Nephron progenitor cell (in vitro differentiated cells): ENCODE measurements around the gene CYTH1.

Source experiments
- DNase-seq: peaks from one replicate; pipeline ENCODE4 v3.0.0; 2021
- H3K27ac Mint-ChIP-seq: 2 replicates; pipeline ENCODE4 v1.8.0; 2021; ENCODE audit warnings: mild to moderate bottlenecking, moderate library complexity, mixed read lengths
- H3K27me3 Mint-ChIP-seq: 2 replicates; pipeline ENCODE4 v1.8.0; 2021; ENCODE audit warnings: mild to moderate bottlenecking, low read depth, mixed read lengths; ENCODE audit not compliant: poor library complexity
- H3K36me3 Mint-ChIP-seq: 2 replicates; pipeline ENCODE4 v1.8.0; 2021; ENCODE audit warnings: low read depth, mixed read lengths
- H3K4me1 Mint-ChIP-seq: 2 replicates; pipeline ENCODE4 v1.8.0; 2021; ENCODE audit warnings: mixed read lengths
- H3K4me3 Mint-ChIP-seq: 2 replicates; pipeline ENCODE4 v1.8.0; 2021; ENCODE audit warnings: mild to moderate bottlenecking, moderate library complexity, mixed read lengths
- H3K9me3 Mint-ChIP-seq: 2 replicates; pipeline ENCODE4 v1.8.0; 2021; ENCODE audit warnings: mild to moderate bottlenecking, moderate library complexity, mixed read lengths
- TF ChIP-seq, protein P1 (sequence below): fragments of 200-600 bp; sonication (generic); IDR thresholded peaks from 2 replicates; pipeline ENCODE4 v1.5.0; 2021; ENCODE audit warnings: antibody characterized with exemption

The CYTH1 gene

GRCh38 chr17:78722246-78722761 is 59.8 kb downstream of the CYTH1 start:
- no peak for DNase-seq
- Mint-ChIP-seq H3K27me3 (peaks cover 5% of the 10 kb centered on the region), H3K27ac (no peak overlapping the region), H3K4me1 (peaks cover 82% of the 10 kb centered on the region), H3K4me3 (peak overlapping the region; percentile 86), H3K36me3 (no peaks in the 10 kb centered on the region), H3K9me3 (no peaks in the 10 kb centered on the region)
- TF ChIP-seq, protein P1, sequence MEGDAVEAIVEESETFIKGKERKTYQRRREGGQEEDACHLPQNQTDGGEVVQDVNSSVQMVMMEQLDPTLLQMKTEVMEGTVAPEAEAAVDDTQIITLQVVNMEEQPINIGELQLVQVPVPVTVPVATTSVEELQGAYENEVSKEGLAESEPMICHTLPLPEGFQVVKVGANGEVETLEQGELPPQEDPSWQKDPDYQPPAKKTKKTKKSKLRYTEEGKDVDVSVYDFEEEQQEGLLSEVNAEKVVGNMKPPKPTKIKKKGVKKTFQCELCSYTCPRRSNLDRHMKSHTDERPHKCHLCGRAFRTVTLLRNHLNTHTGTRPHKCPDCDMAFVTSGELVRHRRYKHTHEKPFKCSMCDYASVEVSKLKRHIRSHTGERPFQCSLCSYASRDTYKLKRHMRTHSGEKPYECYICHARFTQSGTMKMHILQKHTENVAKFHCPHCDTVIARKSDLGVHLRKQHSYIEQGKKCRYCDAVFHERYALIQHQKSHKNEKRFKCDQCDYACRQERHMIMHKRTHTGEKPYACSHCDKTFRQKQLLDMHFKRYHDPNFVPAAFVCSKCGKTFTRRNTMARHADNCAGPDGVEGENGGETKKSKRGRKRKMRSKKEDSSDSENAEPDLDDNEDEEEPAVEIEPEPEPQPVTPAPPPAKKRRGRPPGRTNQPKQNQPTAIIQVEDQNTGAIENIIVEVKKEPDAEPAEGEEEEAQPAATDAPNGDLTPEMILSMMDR, result no peak

- Mint-ChIP-seq H3K36me3 (no peaks in the 10 kb centered on the region), H3K4me3 (no peak overlapping the region), H3K9me3 (no peaks in the 10 kb centered on the region), H3K27ac (no peak overlapping the region), H3K27me3 (peaks cover 27% of the 10 kb centered on the region), H3K4me1 (peaks cover 79% of the 10 kb centered on the region)
- TF ChIP-seq, protein P1, result no peak
- no peak for DNase-seq
Observed at GRCh38 chr17:78719630-78720298, 62.3 kb downstream of the CYTH1 start.

- H3K27ac Mint-ChIP-seq, result no peak overlapping the region
- peaks cover 73% of the 10 kb centered on the region for H3K4me1 Mint-ChIP-seq
- TF ChIP-seq, protein P1, result no peak
- H3K4me3 Mint-ChIP-seq, result no peak overlapping the region
- no peaks in the 10 kb centered on the region for H3K36me3 Mint-ChIP-seq
- no peaks in the 10 kb centered on the region for H3K9me3 Mint-ChIP-seq
- H3K27me3 Mint-ChIP-seq, result peaks cover 30% of the 10 kb centered on the region
- DNase-seq, result no peak
Observed at GRCh38 chr17:78718575-78719208, 63.4 kb downstream of the CYTH1 start.

- H3K27ac Mint-ChIP-seq, result no peak overlapping the region
- no peaks in the 10 kb centered on the region for H3K9me3 Mint-ChIP-seq
- H3K4me3 Mint-ChIP-seq, result peak overlapping the region; percentile 77
- DNase-seq, result no peak
- no peaks in the 10 kb centered on the region for H3K36me3 Mint-ChIP-seq
- H3K4me1 Mint-ChIP-seq, result peaks cover 61% of the 10 kb centered on the region
- TF ChIP-seq, protein P1, result no peak
- H3K27me3 Mint-ChIP-seq, result peaks cover 30% of the 10 kb centered on the region
Observed at GRCh38 chr17:78717431-78717980, 64.6 kb downstream of the CYTH1 start.

GRCh38 chr17:78716814-78717393 is 65.2 kb downstream of the CYTH1 start:
- H3K4me3 Mint-ChIP-seq, result peak overlapping the region; percentile 77

More at GRCh38 chr17:78716814-78717393, 65.2 kb downstream of the CYTH1 start:
- H3K27me3 Mint-ChIP-seq, result peaks cover 30% of the 10 kb centered on the region
- no peak for DNase-seq
- H3K9me3 Mint-ChIP-seq, result no peaks in the 10 kb centered on the region
- TF ChIP-seq, protein P1, result no peak
- H3K36me3 Mint-ChIP-seq, result no peaks in the 10 kb centered on the region
- H3K4me1 Mint-ChIP-seq, result peaks cover 56% of the 10 kb centered on the region
- H3K27ac Mint-ChIP-seq, result no peak overlapping the region
